Endodermal cell (in vitro differentiated cells): ENCODE data around the gene TPK1. TPM values are rescaled to one million over a fixed set of nuclear protein-coding genes. Genes with fewer than 3 reads are reported as not detected.
"Not testable (repeated sequence)": the region's sequence is repeated elsewhere in the genome, so short reads cannot be mapped to it uniquely, and the experiment has no call there.

ENCODE experiments used
- DNase-seq: peaks from one replicate; pipeline ENCODE4 v3.0.0-alpha.2; 2017
- H3K27ac ChIP-seq: 2 replicates; pipeline ENCODE4 v1.5.1; 2013; ENCODE audit warnings: mild to moderate bottlenecking, low read depth, low read length, moderate library complexity
- H3K27me3 ChIP-seq: 2 replicates; pipeline ENCODE4 v1.6.1; 2013; ENCODE audit warnings: mild to moderate bottlenecking, low read length, moderate library complexity; ENCODE audit not compliant: insufficient read depth, control insufficient read depth, poor library complexity, severe bottlenecking
- H3K36me3 ChIP-seq: 2 replicates; pipeline ENCODE4 v1.7.0; 2013; ENCODE audit warnings: mild to moderate bottlenecking, low read length, moderate library complexity; ENCODE audit not compliant: control insufficient read depth, insufficient read depth
- H3K4me1 ChIP-seq: one replicate; pipeline ENCODE4 v1.7.0; 2013; ENCODE audit warnings: low read length; ENCODE audit not compliant: control insufficient read depth, insufficient read depth
- H3K4me3 ChIP-seq: 2 replicates; pipeline ENCODE4 v1.5.1; 2013; ENCODE audit warnings: mild to moderate bottlenecking, low read length, moderate library complexity
- H3K9ac ChIP-seq: 2 replicates; pipeline ENCODE4 v1.6.1; 2013; ENCODE audit warnings: mild to moderate bottlenecking, low read length, moderate library complexity; ENCODE audit not compliant: poor library complexity, severe bottlenecking; ENCODE audit errors: extremely low read depth
- H3K9me3 ChIP-seq: 2 replicates; pipeline ENCODE4 v1.6.1; 2013; ENCODE audit warnings: mild to moderate bottlenecking, low read length, moderate library complexity; ENCODE audit not compliant: control insufficient read depth
- H3K27ac Mint-ChIP-seq: 2 replicates; pipeline ENCODE4 v1.8.0; 2020; ENCODE audit warnings: mixed read lengths
- H3K27me3 Mint-ChIP-seq: 2 replicates; pipeline ENCODE4 v1.8.0; 2021; ENCODE audit warnings: mild to moderate bottlenecking, mixed read lengths; ENCODE audit not compliant: insufficient read depth
- H3K36me3 Mint-ChIP-seq: 2 replicates; pipeline ENCODE4 v1.8.0; 2020; ENCODE audit warnings: low read depth, mixed read lengths
- H3K4me1 Mint-ChIP-seq: 2 replicates; pipeline ENCODE4 v1.8.0; 2020; ENCODE audit warnings: mixed read lengths
- H3K4me3 Mint-ChIP-seq: 2 replicates; pipeline ENCODE4 v1.8.0; 2020; ENCODE audit warnings: mild to moderate bottlenecking, moderate library complexity, mixed read lengths
- H3K9me3 Mint-ChIP-seq: 2 replicates; pipeline ENCODE4 v1.8.0; 2020; ENCODE audit warnings: mild to moderate bottlenecking, mixed read lengths
- WGBS, 2 experiments: methylation state at CpG; one replicate each; pipeline versions ENCODE4 v1.1.5 to v1.1.7; 2013; ENCODE audit warnings: missing lambda C conversion rate in 2 of 2, mixed read lengths in 1 of 2; ENCODE audit not compliant: insufficient coverage in 1 of 2, insufficient read length in 1 of 2; 5-methylcytosine and 5-hydroxymethylcytosine counted together
- total RNA-seq, 2 donors: library from RNA; stranded (reverse); fragmentation: NEBNext Ultra II Directional in 1 of 2; extraction: Animal tissue kit (Norgen Biotek cat#: 25700) in 1 of 2; gene quantifications; 2 replicates in 1 of 2; 3 replicates in 1 of 2; pipeline ENCODE4 v1.2.1, GENCODE V29; 2021
- TF ChIP-seq, protein P1 (sequence below): fragments of 200-600 bp; sonication (generic); conservative IDR thresholded peaks from 2 replicates; pipeline ENCODE4 v1.5.0; 2021; ENCODE audit warnings: antibody characterized with exemption, mild to moderate bottlenecking

Gene TPK1
- total RNA-seq, 2 donors from 2014 or later = 9.7 TPM

DNA sequence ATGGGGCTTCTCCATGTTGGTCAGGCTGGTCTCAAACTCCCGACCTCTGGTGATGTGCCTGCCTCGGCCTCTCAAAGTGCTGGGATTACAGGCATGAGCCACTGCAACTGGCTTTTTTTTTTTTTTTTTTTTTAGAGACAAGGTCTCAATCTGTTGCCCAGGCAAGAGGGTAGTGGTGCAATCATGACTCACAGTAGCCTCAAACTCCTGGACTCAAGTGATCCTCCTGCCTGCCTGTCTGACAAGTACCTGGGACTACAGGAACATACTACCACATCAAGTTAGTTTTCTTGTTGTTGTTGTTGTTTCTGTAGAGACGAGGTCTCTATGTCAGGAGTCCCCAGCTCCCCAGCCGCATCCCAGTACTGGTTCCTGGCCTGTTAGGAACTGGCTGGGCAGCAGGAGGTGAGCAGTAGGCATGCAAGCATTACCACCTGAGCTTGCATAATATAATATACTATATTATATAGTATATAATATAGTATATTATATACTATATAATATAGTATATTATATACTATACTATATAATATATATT is 55.7 kb downstream of the TPK1 start:
- Histone ChIP-seq H3K27ac (no peak overlapping the region), H3K4me1 (no peaks in the 10 kb centered on the region), H3K9ac (no peak overlapping the region), H3K36me3 (peaks cover 8% of the 10 kb centered on the region), H3K27me3 (no peaks in the 10 kb centered on the region), H3K4me3 (no peak overlapping the region), H3K9me3 (peaks cover 34% of the 10 kb centered on the region)
- H3K4me3 Mint-ChIP-seq = no peak overlapping the region
- H3K4me1 Mint-ChIP-seq = no peaks in the 10 kb centered on the region
- 88% methylated on average over 4 of the region's 4 CpGs; no CpG with 5 or more reads in 1 of the 2 experiments for WGBS, 2 experiments
- TF ChIP-seq, protein P1, sequence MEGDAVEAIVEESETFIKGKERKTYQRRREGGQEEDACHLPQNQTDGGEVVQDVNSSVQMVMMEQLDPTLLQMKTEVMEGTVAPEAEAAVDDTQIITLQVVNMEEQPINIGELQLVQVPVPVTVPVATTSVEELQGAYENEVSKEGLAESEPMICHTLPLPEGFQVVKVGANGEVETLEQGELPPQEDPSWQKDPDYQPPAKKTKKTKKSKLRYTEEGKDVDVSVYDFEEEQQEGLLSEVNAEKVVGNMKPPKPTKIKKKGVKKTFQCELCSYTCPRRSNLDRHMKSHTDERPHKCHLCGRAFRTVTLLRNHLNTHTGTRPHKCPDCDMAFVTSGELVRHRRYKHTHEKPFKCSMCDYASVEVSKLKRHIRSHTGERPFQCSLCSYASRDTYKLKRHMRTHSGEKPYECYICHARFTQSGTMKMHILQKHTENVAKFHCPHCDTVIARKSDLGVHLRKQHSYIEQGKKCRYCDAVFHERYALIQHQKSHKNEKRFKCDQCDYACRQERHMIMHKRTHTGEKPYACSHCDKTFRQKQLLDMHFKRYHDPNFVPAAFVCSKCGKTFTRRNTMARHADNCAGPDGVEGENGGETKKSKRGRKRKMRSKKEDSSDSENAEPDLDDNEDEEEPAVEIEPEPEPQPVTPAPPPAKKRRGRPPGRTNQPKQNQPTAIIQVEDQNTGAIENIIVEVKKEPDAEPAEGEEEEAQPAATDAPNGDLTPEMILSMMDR = no peak
- no peaks in the 10 kb centered on the region for H3K27me3 Mint-ChIP-seq
- no peak for DNase-seq
- H3K27ac Mint-ChIP-seq = no peak overlapping the region
- H3K36me3 Mint-ChIP-seq = peaks cover 3% of the 10 kb centered on the region
- peaks cover 26% of the 10 kb centered on the region for H3K9me3 Mint-ChIP-seq

DNA sequence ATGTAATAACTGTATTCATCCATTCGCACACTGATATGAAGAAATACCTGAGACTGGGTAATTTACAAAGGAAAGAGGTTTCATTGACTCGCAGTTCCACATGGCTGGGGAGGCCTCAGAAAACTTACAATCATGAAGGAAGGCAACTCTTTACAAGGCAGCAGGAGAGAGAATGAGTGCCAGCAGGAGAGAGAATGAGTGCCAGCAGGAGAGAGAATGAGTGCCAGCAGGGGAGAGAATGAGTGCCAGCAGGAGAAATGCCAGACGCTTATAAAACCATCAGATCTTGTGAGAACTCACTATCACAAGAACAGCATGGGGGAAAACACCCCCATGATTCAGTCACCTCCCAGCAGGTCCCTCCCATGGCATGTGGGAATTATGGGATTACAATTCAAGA is 58.0 kb downstream of the TPK1 start:
- WGBS, 2 experiments = 90 to 93% methylated on average over 2 to 3 of the region's 3 CpGs
- H3K36me3 Mint-ChIP-seq = not testable (repeated sequence)

DNA sequence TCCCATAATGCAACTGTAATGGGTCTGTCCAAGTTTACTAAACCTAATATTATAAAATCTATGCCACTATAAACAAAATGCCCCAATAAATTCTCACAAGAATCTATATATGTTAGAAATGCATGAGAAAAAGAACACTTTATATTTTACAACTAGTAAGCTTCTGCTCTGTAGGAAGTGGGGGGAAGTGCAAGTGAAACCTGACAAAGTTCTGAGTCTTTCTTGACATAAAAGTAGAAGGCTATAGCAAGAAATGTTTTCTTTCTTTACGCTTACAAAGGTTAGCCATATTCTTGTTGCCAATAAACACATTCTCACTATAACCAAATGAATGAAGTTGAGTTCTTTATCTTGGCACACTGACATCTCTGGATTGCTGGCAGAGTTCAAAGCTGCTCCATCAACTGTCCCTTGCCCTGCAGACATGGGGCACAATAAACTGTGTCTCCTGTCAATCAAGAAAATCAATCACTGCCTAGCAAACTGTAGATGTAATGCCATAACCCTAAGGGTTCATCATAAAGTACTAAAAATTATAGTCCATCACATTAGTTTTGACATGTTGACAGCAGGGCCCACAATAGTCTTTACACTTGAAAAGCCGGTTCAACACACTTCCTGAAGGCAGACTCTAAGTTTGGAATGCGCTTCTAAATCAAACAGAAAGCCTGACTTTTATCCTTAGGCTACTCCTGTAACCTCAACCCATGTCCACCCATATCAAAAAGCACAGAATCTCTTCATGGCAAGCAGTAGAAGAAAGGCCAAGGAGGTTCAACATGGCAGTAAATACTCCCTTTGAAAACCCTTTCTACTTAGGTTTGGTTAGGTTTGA is 58.6 kb downstream of the TPK1 start:
- Histone ChIP-seq H3K27ac (no peak overlapping the region), H3K9ac (no peak overlapping the region), H3K9me3 (peaks cover 39% of the 10 kb centered on the region), H3K36me3 (peaks cover 8% of the 10 kb centered on the region), H3K4me3 (peak overlapping the region; percentile 59), H3K27me3 (no peaks in the 10 kb centered on the region), H3K4me1 (no peaks in the 10 kb centered on the region)
- H3K4me1 Mint-ChIP-seq = peaks cover 5% of the 10 kb centered on the region
- 80 to 94% methylated on average over 2 to 3 of the region's 3 CpGs for WGBS, 2 experiments
- H3K4me3 Mint-ChIP-seq = no peak overlapping the region
- no peak for DNase-seq
- peaks cover 3% of the 10 kb centered on the region for H3K36me3 Mint-ChIP-seq
- no peak overlapping the region for H3K27ac Mint-ChIP-seq
- peaks cover 26% of the 10 kb centered on the region for H3K9me3 Mint-ChIP-seq
- no peaks in the 10 kb centered on the region for H3K27me3 Mint-ChIP-seq
- TF ChIP-seq, protein P1 = no peak

More for the DNA sequence above, 58.0 kb downstream of the TPK1 start:
- H3K36me3 ChIP-seq, H3K4me3 Mint-ChIP-seq, H3K9ac ChIP-seq, H3K4me1 Mint-ChIP-seq, H3K27ac ChIP-seq, H3K27me3 Mint-ChIP-seq, H3K4me1 ChIP-seq, H3K27me3 ChIP-seq, H3K27ac Mint-ChIP-seq: not testable (repeated sequence)
- peak; percentile 55 for DNase-seq
- Histone ChIP-seq H3K4me3 (peak overlapping the region; percentile 59), H3K9me3 (peaks cover 39% of the 10 kb centered on the region)
- H3K9me3 Mint-ChIP-seq = peaks cover 26% of the 10 kb centered on the region
